Mesenchymal stem cell (in vitro differentiated cells and primary cell): Measurements from ENCODE around the gene ACOX1.

ENCODE experiments used
- DNase-seq: peaks from one replicate; pipeline ENCODE4 v3.0.0-alpha.2; 2013
- H2AFZ ChIP-seq: one replicate; pipeline ENCODE4 v1.6.1; 2013; ENCODE audit warnings: low read depth, mild to moderate bottlenecking, control low read depth, inconsistent platforms, low read length, moderate library complexity
- H2AK5ac ChIP-seq: 2 replicates; pipeline ENCODE4 v1.6.1; 2013; ENCODE audit warnings: low read length, moderate library complexity, mild to moderate bottlenecking, inconsistent platforms; ENCODE audit not compliant: severe bottlenecking
- H2BK120ac ChIP-seq: one replicate; pipeline ENCODE4 v1.6.1; 2013; ENCODE audit warnings: low read depth, mild to moderate bottlenecking, inconsistent platforms, low read length, moderate library complexity
- H2BK12ac ChIP-seq, 2 experiments: one replicate each; pipeline ENCODE4 v1.6.1; 2013; ENCODE audit warnings: inconsistent platforms in 2 of 2, low read length in 2 of 2, mild to moderate bottlenecking in 2 of 2, moderate library complexity in 2 of 2, control low read depth in 1 of 2
- H2BK15ac ChIP-seq: one replicate; pipeline ENCODE4 v1.6.1; 2013; ENCODE audit warnings: mild to moderate bottlenecking, low read depth, inconsistent platforms; ENCODE audit not compliant: poor library complexity, severe bottlenecking
- H2BK5ac ChIP-seq: 2 replicates; pipeline ENCODE4 v1.6.1; 2013; ENCODE audit warnings: low read depth, mild to moderate bottlenecking, low read length, control low read depth, inconsistent platforms; ENCODE audit not compliant: poor library complexity, severe bottlenecking
- H3K14ac ChIP-seq, 2 experiments: one replicate each; pipeline ENCODE4 v1.6.1; 2013; ENCODE audit warnings: inconsistent platforms in 2 of 2, low read length in 2 of 2, control low read depth in 1 of 2, mild to moderate bottlenecking in 1 of 2, moderate library complexity in 1 of 2
- H3K18ac ChIP-seq, 2 experiments: one replicate each; pipeline ENCODE4 v1.6.1; 2013; ENCODE audit warnings: inconsistent platforms in 2 of 2, low read length in 2 of 2, control low read depth in 1 of 2, low read depth in 1 of 2, mild to moderate bottlenecking in 1 of 2
- H3K23ac ChIP-seq, 2 experiments: one replicate each; pipeline ENCODE4 v1.6.1; 2013; ENCODE audit warnings: inconsistent platforms in 2 of 2, low read length in 2 of 2, mild to moderate bottlenecking in 2 of 2, moderate library complexity in 2 of 2, control low read depth in 1 of 2
- H3K27ac ChIP-seq: 2 replicates; pipeline ENCODE4 v1.5.1; 2013; ENCODE audit warnings: mild to moderate bottlenecking, moderate library complexity, low read length, control low read depth, inconsistent platforms; ENCODE audit not compliant: poor library complexity, severe bottlenecking
- H3K27me3 ChIP-seq, 2 experiments: 2 replicates each; pipeline versions ENCODE4 v1.6.1 to v1.7.0; 2013; ENCODE audit warnings: low read length in 2 of 2, mild to moderate bottlenecking in 2 of 2, moderate library complexity in 2 of 2, control low read depth in 1 of 2, inconsistent platforms in 1 of 2; ENCODE audit not compliant: control insufficient read depth in 1 of 2, insufficient read depth in 1 of 2
- H3K36me3 ChIP-seq, 2 experiments: 2 replicates each; pipeline versions ENCODE4 v1.6.1 to v1.7.0; 2013; ENCODE audit warnings: low read length in 2 of 2, control low read depth in 1 of 2, inconsistent platforms in 1 of 2, low read depth in 1 of 2, mild to moderate bottlenecking in 1 of 2; ENCODE audit not compliant: insufficient read depth in 2 of 2, control insufficient read depth in 1 of 2
- H3K4ac ChIP-seq, 2 experiments: one replicate each; pipeline ENCODE4 v1.6.1; 2013; ENCODE audit warnings: inconsistent platforms in 2 of 2, low read length in 2 of 2, mild to moderate bottlenecking in 2 of 2, moderate library complexity in 2 of 2, control low read depth in 1 of 2, low read depth in 1 of 2
- H3K4me1 ChIP-seq: 2 replicates; pipeline ENCODE4 v1.6.1; 2013; ENCODE audit warnings: low read depth, low read length, control low read depth; ENCODE audit not compliant: control insufficient read depth, insufficient read depth
- H3K4me2 ChIP-seq: 2 replicates; pipeline ENCODE4 v1.6.1; 2013; ENCODE audit warnings: low read length, mild to moderate bottlenecking, inconsistent platforms; ENCODE audit not compliant: poor library complexity, severe bottlenecking
- H3K4me3 ChIP-seq, 2 experiments: 2 replicates each; pipeline versions ENCODE4 v1.5.1 to v1.7.0; 2013; ENCODE audit warnings: low read length in 2 of 2, mild to moderate bottlenecking in 2 of 2, control low read depth in 1 of 2, low read depth in 1 of 2; ENCODE audit not compliant: insufficient read depth in 1 of 2
- H3K79me1 ChIP-seq: replicated peaks from 2 replicates; pipeline ENCODE4 v1.6.1; 2013; ENCODE audit warnings: mild to moderate bottlenecking, control low read depth, low read length, inconsistent platforms; ENCODE audit not compliant: poor library complexity, severe bottlenecking
- H3K9ac ChIP-seq: 2 replicates; pipeline ENCODE4 v1.7.0; 2013; ENCODE audit warnings: mild to moderate bottlenecking, low read length, moderate library complexity
- H3K9me3 ChIP-seq: 2 replicates; pipeline ENCODE4 v1.7.0; 2013; ENCODE audit warnings: mild to moderate bottlenecking, low read length; ENCODE audit not compliant: control insufficient read depth
- H4K8ac ChIP-seq: one replicate; pipeline ENCODE4 v1.6.1; 2013; ENCODE audit warnings: inconsistent platforms, mild to moderate bottlenecking, low read length, moderate library complexity
- H4K91ac ChIP-seq: one replicate; pipeline ENCODE4 v1.6.1; 2013; ENCODE audit warnings: mild to moderate bottlenecking, low read length, inconsistent platforms
- WGBS: methylation state at CpG from one replicate; pipeline ENCODE4 v1.1.7; 2013; ENCODE audit warnings: mixed read lengths; 5-methylcytosine and 5-hydroxymethylcytosine counted together

The ACOX1 gene

GRCh38 chr17:75899767-75900468, 79.0 kb downstream of the ACOX1 start:
- H3K27ac ChIP-seq = no peak overlapping the region
- no peak overlapping the region for H3K23ac ChIP-seq
- H4K91ac ChIP-seq = no peak overlapping the region
- no peak overlapping the region for H2BK12ac ChIP-seq
- peak overlapping the region; percentile 49 for H2BK15ac ChIP-seq
- H3K14ac ChIP-seq = no peak overlapping the region
- H3K4me3 ChIP-seq = no peak overlapping the region
- H2AK5ac ChIP-seq = no peak overlapping the region
- H3K9ac ChIP-seq = no peak overlapping the region
- no peak overlapping the region for H2AFZ ChIP-seq
- no peak for DNase-seq
- no peak overlapping the region for H3K4me2 ChIP-seq
- H3K9me3 ChIP-seq = no peaks in the 10 kb centered on the region
- peaks cover 47 to 49% of the 10 kb centered on the region in 2 experiments for H3K36me3 ChIP-seq
- no peak overlapping the region for H3K4ac ChIP-seq
- H4K8ac ChIP-seq = no peak overlapping the region
- H3K18ac ChIP-seq = no peak overlapping the region
- no peaks in the 10 kb centered on the region for H3K27me3 ChIP-seq
- H3K79me1 ChIP-seq = peaks cover 33% of the 10 kb centered on the region
- H2BK5ac ChIP-seq = no peak overlapping the region
- WGBS = 95% methylated on average over 23 of the region's 23 CpGs
- no peak overlapping the region for H2BK120ac ChIP-seq
- peaks cover 29% of the 10 kb centered on the region for H3K4me1 ChIP-seq

- H3K9me3 ChIP-seq = no peaks in the 10 kb centered on the region
- H3K4me2 ChIP-seq = no peak overlapping the region
- H3K4me1 ChIP-seq = peaks cover 32% of the 10 kb centered on the region
- H4K8ac ChIP-seq = no peak overlapping the region
- no peak overlapping the region for H2BK5ac ChIP-seq
- no peak overlapping the region for H3K23ac ChIP-seq
- no peak overlapping the region for H2BK12ac ChIP-seq
- H4K91ac ChIP-seq = no peak overlapping the region
- no peak overlapping the region for H3K18ac ChIP-seq
- peaks cover 47 to 49% of the 10 kb centered on the region in 2 experiments for H3K36me3 ChIP-seq
- no peak overlapping the region for H2AK5ac ChIP-seq
- no peak overlapping the region for H3K4me3 ChIP-seq
- H2BK120ac ChIP-seq = no peak overlapping the region
- 98% methylated on average over 13 of the region's 13 CpGs for WGBS
- no peak overlapping the region for H2AFZ ChIP-seq
- no peak for DNase-seq
- no peaks in the 10 kb centered on the region for H3K27me3 ChIP-seq
- H3K4ac ChIP-seq = no peak overlapping the region
- H3K27ac ChIP-seq = no peak overlapping the region
- no peak overlapping the region for H2BK15ac ChIP-seq
- H3K14ac ChIP-seq = no peak overlapping the region
- H3K79me1 ChIP-seq = peaks cover 35% of the 10 kb centered on the region
- H3K9ac ChIP-seq = no peak overlapping the region
These were observed 79.6 kb downstream of the ACOX1 start for GRCh38 chr17:75899353-75899752.

GRCh38 chr17:75898791-75899190, 80.2 kb downstream of the ACOX1 start:
- no peak overlapping the region for H3K23ac ChIP-seq
- H2BK120ac ChIP-seq = no peak overlapping the region
- no peaks in the 10 kb centered on the region for H3K27me3 ChIP-seq
- peaks cover 47 to 49% of the 10 kb centered on the region in 2 experiments for H3K36me3 ChIP-seq
- H3K9ac ChIP-seq = no peak overlapping the region
- no peak overlapping the region for H3K27ac ChIP-seq
- H3K4me1 ChIP-seq = peaks cover 33% of the 10 kb centered on the region
- no peak overlapping the region for H3K4me2 ChIP-seq
- no peak overlapping the region for H2BK12ac ChIP-seq
- no peak overlapping the region for H2AK5ac ChIP-seq
- WGBS = 98% methylated on average over 16 of the region's 16 CpGs
- DNase-seq = no peak
- H2BK15ac ChIP-seq = no peak overlapping the region
- no peak overlapping the region for H3K14ac ChIP-seq
- no peak overlapping the region for H4K91ac ChIP-seq
- H2BK5ac ChIP-seq = no peak overlapping the region
- H3K9me3 ChIP-seq = no peaks in the 10 kb centered on the region
- H3K18ac ChIP-seq = no peak overlapping the region
- no peak overlapping the region for H3K4ac ChIP-seq
- peaks cover 34% of the 10 kb centered on the region for H3K79me1 ChIP-seq
- H3K4me3 ChIP-seq = no peak overlapping the region
- no peak overlapping the region for H4K8ac ChIP-seq
- no peak overlapping the region for H2AFZ ChIP-seq

- Histone ChIP-seq H3K9me3 (no peaks in the 10 kb centered on the region), H3K27ac (no peak overlapping the region), H3K36me3 (peaks cover 47 to 49% of the 10 kb centered on the region in 2 experiments), H3K23ac (no peak overlapping the region), H4K8ac (no peak overlapping the region), H3K4ac (no peak overlapping the region), H3K18ac (no peak overlapping the region), H3K4me3 (no peak overlapping the region), H3K4me2 (no peak overlapping the region), H2BK5ac (no peak overlapping the region), H3K4me1 (peaks cover 29% of the 10 kb centered on the region), H2AK5ac (no peak overlapping the region), H3K79me1 (peaks cover 36% of the 10 kb centered on the region), H4K91ac (no peak overlapping the region), H3K14ac (no peak overlapping the region), H2BK15ac (no peak overlapping the region), H2BK12ac (no peak overlapping the region), H2AFZ (no peak overlapping the region), H2BK120ac (no peak overlapping the region), H3K27me3 (no peaks in the 10 kb centered on the region), H3K9ac (no peak overlapping the region)
- DNase-seq = no peak
- 96% methylated on average over 8 of the region's 8 CpGs for whole genome bisulfite sequencing
These were observed 80.9 kb downstream of the ACOX1 start for GRCh38 chr17:75898065-75898464.
